PC-3 (cell line): ENCODE data around the gene DLG1. TPM values are rescaled to one million over a fixed set of nuclear protein-coding genes. Genes with fewer than 3 reads are reported as not detected.

Source experiments
- ATAC-seq: fragments of 200-7000 bp; cut with Tn5 transposase; 2 replicates; pipeline ENCODE4 v1.9.1; 2020; ENCODE audit warnings: mild to moderate bottlenecking, moderate library complexity
- BruUV-seq: library from RNA; stranded (reverse); fragments of 400-500 nt; replicated peaks from 2 replicates; lab custom pipeline; 2021; lab: Mats Ljungman, UMichigan
- CTCF ChIA-PET: fragments of 300-600 bp; sonication (Branson Sonifier 250); formaldehyde crosslinking; loops from one replicate; lab custom pipeline; 2022; ENCODE audit warnings: antibody characterized with exemption; lab: Charles Lee
- POLR2A ChIA-PET: fragments of 300-600 bp; sonication (Branson Sonifier 250); formaldehyde crosslinking; loops from one replicate; lab custom pipeline; 2022; ENCODE audit warnings: antibody characterized with exemption; ENCODE audit not compliant: unreplicated experiment; lab: Charles Lee
- DNase-seq: peaks from one replicate; pipeline ENCODE4 v3.0.0-alpha.2; 2015
- H2AFZ ChIP-seq: fragments of 300-600 bp; sonication (generic); 2 replicates; pipeline ENCODE4 v1.6.0; 2016; ENCODE audit warnings: antibody characterized with exemption, low read length
- H3F3A ChIP-seq: fragments of 300-600 bp; sonication (generic); one replicate; pipeline ENCODE4 v1.6.0; 2017; ENCODE audit warnings: antibody characterized with exemption, low read length, control low read depth, mild to moderate bottlenecking; ENCODE audit not compliant: unreplicated experiment
- H3K27ac ChIP-seq: fragments of 300-600 bp; sonication (generic); 2 replicates; pipeline ENCODE4 v1.5.1; 2016; ENCODE audit warnings: mild to moderate bottlenecking, low read length
- H3K27me3 ChIP-seq: fragments of 300-600 bp; sonication (generic); 2 replicates; pipeline ENCODE4 v1.6.1; 2016; ENCODE audit warnings: low read length, mixed read lengths
- H3K36me3 ChIP-seq: fragments of 300-600 bp; sonication (generic); 2 replicates; pipeline ENCODE4 v1.6.1; 2016; ENCODE audit warnings: low read depth, mixed run types, low read length, mixed read lengths
- H3K4me1 ChIP-seq: fragments of 300-600 bp; sonication (generic); 2 replicates; pipeline ENCODE4 v1.5.1; 2016; ENCODE audit warnings: low read length; ENCODE audit not compliant: insufficient read depth
- H3K4me2 ChIP-seq: fragments of 300-600 bp; sonication (generic); 2 replicates; pipeline ENCODE4 v1.6.0; 2016; ENCODE audit warnings: low read length
- H3K4me3 ChIP-seq: fragments of 300-600 bp; sonication (generic); 2 replicates; pipeline ENCODE4 v1.5.1; 2016; ENCODE audit warnings: mild to moderate bottlenecking, low read length, mixed read lengths
- H3K79me2 ChIP-seq: fragments of 300-600 bp; sonication (generic); 2 replicates; pipeline ENCODE4 v1.6.1; 2017; ENCODE audit warnings: low read length, mixed read lengths
- H3K9ac ChIP-seq: fragments of 300-600 bp; sonication (generic); 2 replicates; pipeline ENCODE4 v1.6.0; 2016; ENCODE audit warnings: mild to moderate bottlenecking, low read length
- H3K9me2 ChIP-seq: fragments of 300-600 bp; sonication (generic); replicated peaks from 2 replicates; pipeline ENCODE4 v1.6.1; 2016; ENCODE audit warnings: mixed run types, low read length, mixed read lengths
- H3K9me3 ChIP-seq: fragments of 300-600 bp; sonication (generic); 2 replicates; pipeline ENCODE4 v1.6.1; 2016; ENCODE audit warnings: low read length, mixed read lengths
- H4K20me1 ChIP-seq: fragments of 300-600 bp; sonication (generic); 2 replicates; pipeline ENCODE4 v1.6.1; 2016; ENCODE audit warnings: low read length, mixed read lengths
- EZH2 ChIP-seq: fragments of 300-600 bp; sonication (generic); IDR thresholded peaks from one replicate; pipeline ENCODE4 v1.6.1; 2017; ENCODE audit warnings: antibody characterized with exemption, mild to moderate bottlenecking, low read length; ENCODE audit not compliant: unreplicated experiment
- EZH2phosphoT487 ChIP-seq: fragments of 300-600 bp; sonication (generic); IDR thresholded peaks from 2 replicates; pipeline ENCODE4 v1.6.1; 2018; ENCODE audit warnings: mild to moderate bottlenecking, antibody characterized with exemption, low read length, borderline replicate concordance
- intact Hi-C: fragments of 100-400 bp; cut with micrococcal nuclease; formaldehyde crosslinking; loops from 2 replicates; pipeline ENCODE4 v1.9.0; 2023
- total RNA-seq: library from RNA; depleted of rRNA; stranded (reverse); fragments of >200 nt; gene quantifications from 2 replicates; pipeline ENCODE4 v1.2.3, GENCODE V29; 2014
- TF ChIP-seq, protein P1 (sequence below): fragments of 300-600 bp; sonication (generic); conservative IDR thresholded peaks from 2 replicates; pipeline ENCODE4 v1.5.1; 2017; ENCODE audit warnings: antibody characterized with exemption, low read depth, mild to moderate bottlenecking, low read length

DLG1 gene
- total RNA-seq, 1 experiment from 2014 or later: 60.8 TPM

DNA sequence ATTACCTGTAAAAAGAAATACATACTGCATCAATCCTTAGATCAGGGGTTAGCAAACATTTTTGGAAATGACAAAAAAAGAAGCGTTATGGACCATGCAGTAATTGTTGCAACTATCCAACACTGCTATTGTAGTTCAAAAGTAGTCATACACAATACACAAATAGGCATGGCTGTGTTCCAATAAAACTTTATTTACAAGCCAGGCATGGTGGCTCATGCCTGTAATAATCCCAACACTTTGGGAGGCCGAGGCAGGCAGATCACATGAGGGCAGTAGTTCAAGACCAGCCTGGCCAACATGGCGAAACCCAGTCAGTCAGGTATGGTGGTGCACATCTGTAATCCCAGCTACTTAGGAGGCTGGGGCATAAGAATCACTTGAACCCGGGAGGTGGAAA lies 124.8 kb downstream of the DLG1 start:
- CTCF ChIA-PET: no interaction called here

DNA sequence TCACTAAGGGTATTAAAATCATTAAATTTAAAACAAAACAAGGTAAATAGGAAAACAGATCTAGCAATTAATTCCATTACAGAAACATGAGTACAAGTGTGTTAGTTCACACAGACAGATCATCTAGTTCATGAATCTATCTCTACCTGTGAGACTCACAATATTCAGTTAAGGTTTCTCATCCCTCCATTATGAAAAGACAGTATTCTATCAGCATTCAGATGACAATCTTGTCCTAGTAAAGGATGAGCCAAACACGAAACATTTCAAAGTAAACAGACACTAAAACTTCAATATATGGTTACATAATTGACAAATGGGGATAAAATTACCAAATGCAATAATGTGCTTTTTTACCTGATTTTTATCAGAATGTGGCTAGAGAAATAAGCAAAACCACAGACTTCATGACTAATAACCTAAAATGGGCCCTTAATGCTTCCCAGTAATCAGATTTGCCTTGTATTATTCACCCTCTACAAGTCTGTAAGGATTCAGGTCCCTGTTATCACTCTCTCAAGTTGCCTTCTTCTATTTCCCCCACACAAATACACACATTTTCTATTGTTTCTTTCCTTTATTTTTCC lies 126.8 kb downstream of the DLG1 start:
- Histone ChIP-seq H3K9ac (no peak overlapping the region), H3F3A (no peaks in the 10 kb centered on the region), H3K27me3 (no peaks in the 10 kb centered on the region), H3K9me2 (no peaks in the 10 kb centered on the region), H3K36me3 (no peaks in the 10 kb centered on the region; the same call in 1 of the 2 replicates), H3K9me3 (no peaks in the 10 kb centered on the region), H3K27ac (no peak overlapping the region), H3K4me3 (no peak overlapping the region), H3K4me2 (no peak overlapping the region), H2AFZ (no peak overlapping the region), H3K4me1 (peaks cover 4% of the 10 kb centered on the region; the same call in 1 of the 2 replicates), H3K79me2 (peaks cover 18% of the 10 kb centered on the region; the same call in 1 of the 2 replicates), H4K20me1 (no peaks in the 10 kb centered on the region)
- TF ChIP-seq EZH2: no peak
- TF ChIP-seq, protein P1, sequence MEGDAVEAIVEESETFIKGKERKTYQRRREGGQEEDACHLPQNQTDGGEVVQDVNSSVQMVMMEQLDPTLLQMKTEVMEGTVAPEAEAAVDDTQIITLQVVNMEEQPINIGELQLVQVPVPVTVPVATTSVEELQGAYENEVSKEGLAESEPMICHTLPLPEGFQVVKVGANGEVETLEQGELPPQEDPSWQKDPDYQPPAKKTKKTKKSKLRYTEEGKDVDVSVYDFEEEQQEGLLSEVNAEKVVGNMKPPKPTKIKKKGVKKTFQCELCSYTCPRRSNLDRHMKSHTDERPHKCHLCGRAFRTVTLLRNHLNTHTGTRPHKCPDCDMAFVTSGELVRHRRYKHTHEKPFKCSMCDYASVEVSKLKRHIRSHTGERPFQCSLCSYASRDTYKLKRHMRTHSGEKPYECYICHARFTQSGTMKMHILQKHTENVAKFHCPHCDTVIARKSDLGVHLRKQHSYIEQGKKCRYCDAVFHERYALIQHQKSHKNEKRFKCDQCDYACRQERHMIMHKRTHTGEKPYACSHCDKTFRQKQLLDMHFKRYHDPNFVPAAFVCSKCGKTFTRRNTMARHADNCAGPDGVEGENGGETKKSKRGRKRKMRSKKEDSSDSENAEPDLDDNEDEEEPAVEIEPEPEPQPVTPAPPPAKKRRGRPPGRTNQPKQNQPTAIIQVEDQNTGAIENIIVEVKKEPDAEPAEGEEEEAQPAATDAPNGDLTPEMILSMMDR: no peak
- TF ChIP-seq EZH2phosphoT487: no peak
- CTCF ChIA-PET: interaction anchor here (0.6 kb wide), 1 partner anchor 137 kb away, joined by 8 read pairs; no protein-coding TSS in a partner anchor
- DNase-seq (peak; percentile 32), ATAC-seq (peak; percentile 57)
- no TSS peak for BruUV-seq
- intact Hi-C loops: no loop called here
- POLR2A ChIA-PET: no interaction called here

More for the DNA sequence above, 124.8 kb downstream of the DLG1 start:
- H3K4me2 ChIP-seq: no peak overlapping the region
- DNase-seq (no peak), ATAC-seq (no peak)
- H3K27me3 ChIP-seq: no peaks in the 10 kb centered on the region
- H3K27ac ChIP-seq: no peak overlapping the region
- intact Hi-C loops: no loop called here
- no peak overlapping the region for H3K4me3 ChIP-seq
- H4K20me1 ChIP-seq: no peaks in the 10 kb centered on the region
- no peaks in the 10 kb centered on the region for H3F3A ChIP-seq
- peaks cover 31% of the 10 kb centered on the region; the same call in 1 of the 2 replicates for H3K79me2 ChIP-seq
- peaks cover 7% of the 10 kb centered on the region for H3K36me3 ChIP-seq
- peaks cover 4% of the 10 kb centered on the region; the same call in 1 of the 2 replicates for H3K4me1 ChIP-seq
- H3K9me3 ChIP-seq: no peaks in the 10 kb centered on the region
- TF ChIP-seq EZH2: no peak
- TF ChIP-seq, protein P1: no peak
- TF ChIP-seq EZH2phosphoT487: no peak
- no TSS peak for BruUV-seq
- no peaks in the 10 kb centered on the region for H3K9me2 ChIP-seq
- no peak overlapping the region for H3K9ac ChIP-seq
- H2AFZ ChIP-seq: no peak overlapping the region
- POLR2A ChIA-PET: no interaction called here

DNA sequence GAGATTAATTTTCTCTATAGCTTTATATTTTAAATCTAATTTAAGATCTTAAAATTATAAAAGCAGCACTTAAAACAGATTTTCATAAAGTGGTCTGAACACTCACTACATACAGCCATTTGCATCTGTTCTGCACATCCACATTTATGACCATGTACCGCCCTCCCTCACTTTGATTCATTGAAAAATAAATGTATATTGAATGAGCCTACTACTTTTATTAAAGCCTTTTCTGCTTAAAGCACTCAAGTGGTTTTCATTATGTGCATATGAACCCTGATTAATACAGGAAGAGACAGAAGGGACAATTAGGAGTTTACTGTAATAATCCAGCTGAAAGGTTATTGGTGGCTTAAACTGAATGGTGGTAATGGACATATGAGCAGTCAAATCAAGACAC lies 129.4 kb downstream of the DLG1 start:
- H3K4me1 ChIP-seq: peaks cover 4% of the 10 kb centered on the region; the same call in 1 of the 2 replicates
- H3K36me3 ChIP-seq: no peaks in the 10 kb centered on the region; the same call in 1 of the 2 replicates
- intact Hi-C loops: no loop called here
- H2AFZ ChIP-seq: no peak overlapping the region
- ChIA-PET CTCF (no interaction called here), POLR2A (no interaction called here)
- no peak overlapping the region for H3K9ac ChIP-seq
- H3K27me3 ChIP-seq: no peaks in the 10 kb centered on the region
- TF ChIP-seq, protein P1: no peak
- no peak for TF ChIP-seq EZH2
- no peak for TF ChIP-seq EZH2phosphoT487
- H3K4me3 ChIP-seq: no peak overlapping the region
- no peaks in the 10 kb centered on the region for H3K9me3 ChIP-seq
- H3K9me2 ChIP-seq: no peaks in the 10 kb centered on the region
- no peaks in the 10 kb centered on the region for H4K20me1 ChIP-seq
- no TSS peak for BruUV-seq
- H3K79me2 ChIP-seq: peaks cover 8% of the 10 kb centered on the region; the same call in 1 of the 2 replicates
- ATAC-seq (no peak), DNase-seq (no peak)
- H3K4me2 ChIP-seq: no peak overlapping the region
- H3K27ac ChIP-seq: no peak overlapping the region
- H3F3A ChIP-seq: no peaks in the 10 kb centered on the region
